ENCODE data around the gene CARD19. TPM values are rescaled to one million over a fixed set of nuclear protein-coding genes. Genes with fewer than 3 reads are reported as not detected.

The CARD19 gene
- total RNA-seq, 1 donor from 2014 or later = 63.3 TPM

DNA sequence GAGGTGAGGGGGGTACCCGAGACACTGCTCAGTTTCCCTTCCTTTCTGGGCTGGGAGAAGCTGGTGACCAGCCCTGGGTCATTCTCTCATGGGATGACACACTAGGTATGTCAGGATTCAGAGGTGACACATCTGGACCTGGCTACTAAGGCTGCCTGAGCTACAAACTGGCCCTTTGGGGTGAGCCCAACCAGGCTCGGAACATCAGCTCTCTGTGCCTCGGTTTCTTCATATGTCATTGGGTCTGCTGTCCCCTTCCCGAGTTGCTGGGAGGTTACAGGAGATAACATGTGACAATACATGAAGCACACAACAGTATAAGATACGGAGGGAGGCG lies 11.8 kb downstream of the CARD19 start:
- H3K4me1 ChIP-seq = peaks cover 6% of the 10 kb centered on the region
- intact Hi-C loops (cut with DNase I) = no loop called here
- H3K4me3 ChIP-seq = no peak overlapping the region
- no peak overlapping the region for H3K27ac ChIP-seq
- H3K27me3 ChIP-seq = no peaks in the 10 kb centered on the region
- H3K36me3 ChIP-seq = peaks cover 0 to 24% of the 10 kb centered on the region in 2 donors
- no peak for DNase-seq (ENCODE audit: extremely low spot score in 2 of 2)
- TF ChIP-seq POLR2AphosphoS5 (IDR thresholded peaks at IDR 0.05; ENCODE audit: insufficient read depth in 1 of 2, low read depth in 1 of 2) (no peak), POLR2A (IDR thresholded peaks at IDR 0.05) (no peak)
- no peaks in the 10 kb centered on the region for H3K9me3 ChIP-seq

DNA sequence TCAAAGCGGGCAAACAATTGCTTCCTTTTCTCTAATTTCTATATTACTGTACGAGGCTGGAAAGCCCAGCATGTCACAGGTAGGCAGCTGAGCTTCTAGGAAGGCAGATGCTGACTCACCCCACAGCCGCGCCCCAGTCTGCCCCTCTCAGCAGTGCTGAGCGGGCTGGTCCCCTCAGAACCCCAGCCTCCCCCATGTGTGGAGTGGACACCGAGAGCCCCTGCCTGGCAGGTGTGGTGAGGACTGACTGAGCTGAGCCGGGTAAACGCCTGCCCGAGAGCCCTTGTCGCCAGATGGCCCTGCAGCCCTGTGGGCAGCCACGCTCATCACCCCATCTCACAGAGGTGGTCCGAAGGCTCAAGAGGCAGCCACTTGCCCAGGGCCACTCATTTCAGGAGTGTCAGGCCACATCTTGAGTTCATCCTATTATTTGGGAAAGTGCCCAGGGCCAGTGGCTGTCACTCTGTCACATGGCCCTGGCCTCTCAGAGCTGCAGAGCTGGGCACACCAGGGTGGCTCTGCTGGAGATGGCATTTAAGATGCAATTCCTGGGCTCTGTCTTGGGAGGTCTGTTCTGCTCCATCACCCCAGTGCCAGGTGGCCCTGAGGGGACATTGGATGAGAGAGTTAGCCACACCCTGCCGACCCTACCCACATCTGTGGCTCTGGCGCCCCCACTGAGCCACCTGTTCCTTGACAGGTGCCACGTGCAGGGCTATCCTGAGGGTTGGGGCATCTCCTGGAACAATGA lies 12.4 kb downstream of the CARD19 start:
- H3K9me3 ChIP-seq = no peaks in the 10 kb centered on the region
- peaks cover 6% of the 10 kb centered on the region for H3K4me1 ChIP-seq
- intact Hi-C loops (cut with DNase I) = no loop called here
- no peak overlapping the region for H3K27ac ChIP-seq
- TF ChIP-seq, protein P1, sequence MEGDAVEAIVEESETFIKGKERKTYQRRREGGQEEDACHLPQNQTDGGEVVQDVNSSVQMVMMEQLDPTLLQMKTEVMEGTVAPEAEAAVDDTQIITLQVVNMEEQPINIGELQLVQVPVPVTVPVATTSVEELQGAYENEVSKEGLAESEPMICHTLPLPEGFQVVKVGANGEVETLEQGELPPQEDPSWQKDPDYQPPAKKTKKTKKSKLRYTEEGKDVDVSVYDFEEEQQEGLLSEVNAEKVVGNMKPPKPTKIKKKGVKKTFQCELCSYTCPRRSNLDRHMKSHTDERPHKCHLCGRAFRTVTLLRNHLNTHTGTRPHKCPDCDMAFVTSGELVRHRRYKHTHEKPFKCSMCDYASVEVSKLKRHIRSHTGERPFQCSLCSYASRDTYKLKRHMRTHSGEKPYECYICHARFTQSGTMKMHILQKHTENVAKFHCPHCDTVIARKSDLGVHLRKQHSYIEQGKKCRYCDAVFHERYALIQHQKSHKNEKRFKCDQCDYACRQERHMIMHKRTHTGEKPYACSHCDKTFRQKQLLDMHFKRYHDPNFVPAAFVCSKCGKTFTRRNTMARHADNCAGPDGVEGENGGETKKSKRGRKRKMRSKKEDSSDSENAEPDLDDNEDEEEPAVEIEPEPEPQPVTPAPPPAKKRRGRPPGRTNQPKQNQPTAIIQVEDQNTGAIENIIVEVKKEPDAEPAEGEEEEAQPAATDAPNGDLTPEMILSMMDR (IDR thresholded peaks at IDR 0.05) = no peak
- TF ChIP-seq POLR2AphosphoS5 (IDR thresholded peaks at IDR 0.05; ENCODE audit: insufficient read depth in 1 of 2, low read depth in 1 of 2) (no peak), POLR2A (IDR thresholded peaks at IDR 0.05) (no peak)
- H3K27me3 ChIP-seq = no peaks in the 10 kb centered on the region
- peaks cover 0 to 30% of the 10 kb centered on the region in 2 donors for H3K36me3 ChIP-seq
- DNase-seq (ENCODE audit: extremely low spot score in 2 of 2) = no peak
- no peak overlapping the region for H3K4me3 ChIP-seq

DNA sequence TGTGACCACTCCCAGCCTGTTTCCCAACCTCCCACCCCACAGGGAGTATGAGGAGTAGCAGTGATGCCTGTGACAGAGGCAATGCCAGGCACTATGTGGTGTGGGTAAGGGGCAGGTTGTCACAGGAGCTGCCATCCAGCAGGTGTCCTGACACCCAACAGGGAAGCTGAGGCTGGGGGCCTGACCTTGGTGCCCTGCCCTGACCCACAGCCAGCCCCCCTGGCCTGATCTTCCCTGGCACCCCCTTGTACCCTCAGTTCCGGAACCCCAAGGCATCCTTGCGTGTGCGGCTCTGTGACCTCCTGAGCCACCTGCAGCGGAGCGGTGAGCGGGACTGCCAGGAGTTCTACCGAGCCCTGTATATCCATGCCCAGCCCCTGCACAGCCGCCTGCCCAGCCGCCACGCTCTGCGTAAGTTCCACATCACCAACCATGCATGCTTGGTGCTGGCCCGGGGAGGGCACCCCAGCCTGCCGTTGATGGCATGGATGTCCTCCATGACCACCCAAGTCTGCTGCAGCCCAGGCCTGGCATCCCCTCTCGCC lies 14.4 kb downstream of the CARD19 start:
- intact Hi-C loops (cut with DNase I) = no loop called here
- H3K36me3 ChIP-seq = peaks cover 0 to 34% of the 10 kb centered on the region in 2 donors
- no peak overlapping the region for H3K27ac ChIP-seq
- DNase-seq (ENCODE audit: extremely low spot score in 2 of 2) = no peak
- TF ChIP-seq POLR2AphosphoS5 (IDR thresholded peaks at IDR 0.05; ENCODE audit: insufficient read depth in 1 of 2, low read depth in 1 of 2) (no peak), POLR2A (IDR thresholded peaks at IDR 0.05) (no peak)
- TF ChIP-seq, protein P1 (IDR thresholded peaks at IDR 0.05) = no peak
- H3K4me1 ChIP-seq = peaks cover 6% of the 10 kb centered on the region
- no peaks in the 10 kb centered on the region for H3K27me3 ChIP-seq
- no peak overlapping the region for H3K4me3 ChIP-seq
- no peaks in the 10 kb centered on the region for H3K9me3 ChIP-seq

DNA sequence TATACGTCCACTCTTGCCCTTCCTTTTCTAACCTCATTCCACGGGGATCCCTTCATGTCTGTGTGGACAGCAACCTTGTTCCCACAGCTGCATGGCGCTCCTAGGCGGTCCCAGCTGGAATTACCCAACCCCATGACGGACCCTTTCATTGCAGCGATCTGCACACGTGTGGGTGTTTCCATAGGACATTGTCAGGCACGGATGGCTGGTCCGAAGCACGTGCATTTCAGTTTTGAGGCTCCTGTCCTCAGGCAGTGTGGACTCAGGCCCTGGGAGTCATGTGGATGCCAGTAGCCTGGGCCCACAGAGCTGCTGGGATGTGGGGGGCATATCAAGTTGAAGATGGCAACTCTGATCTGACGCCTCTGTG lies 15.0 kb downstream of the CARD19 start:
- intact Hi-C loops (cut with DNase I) = no loop called here
- DNase-seq (ENCODE audit: extremely low spot score in 2 of 2) = no peak
- Histone ChIP-seq H3K4me1 (peaks cover 9% of the 10 kb centered on the region), H3K4me3 (no peak overlapping the region), H3K9me3 (no peaks in the 10 kb centered on the region), H3K27ac (no peak overlapping the region), H3K27me3 (no peaks in the 10 kb centered on the region), H3K36me3 (peaks cover 0 to 34% of the 10 kb centered on the region in 2 donors)
- TF ChIP-seq POLR2A (IDR thresholded peaks at IDR 0.05) (no peak), POLR2AphosphoS5 (IDR thresholded peaks at IDR 0.05; ENCODE audit: insufficient read depth in 1 of 2, low read depth in 1 of 2) (no peak)
- TF ChIP-seq, protein P1 (IDR thresholded peaks at IDR 0.05) = no peak

DNA sequence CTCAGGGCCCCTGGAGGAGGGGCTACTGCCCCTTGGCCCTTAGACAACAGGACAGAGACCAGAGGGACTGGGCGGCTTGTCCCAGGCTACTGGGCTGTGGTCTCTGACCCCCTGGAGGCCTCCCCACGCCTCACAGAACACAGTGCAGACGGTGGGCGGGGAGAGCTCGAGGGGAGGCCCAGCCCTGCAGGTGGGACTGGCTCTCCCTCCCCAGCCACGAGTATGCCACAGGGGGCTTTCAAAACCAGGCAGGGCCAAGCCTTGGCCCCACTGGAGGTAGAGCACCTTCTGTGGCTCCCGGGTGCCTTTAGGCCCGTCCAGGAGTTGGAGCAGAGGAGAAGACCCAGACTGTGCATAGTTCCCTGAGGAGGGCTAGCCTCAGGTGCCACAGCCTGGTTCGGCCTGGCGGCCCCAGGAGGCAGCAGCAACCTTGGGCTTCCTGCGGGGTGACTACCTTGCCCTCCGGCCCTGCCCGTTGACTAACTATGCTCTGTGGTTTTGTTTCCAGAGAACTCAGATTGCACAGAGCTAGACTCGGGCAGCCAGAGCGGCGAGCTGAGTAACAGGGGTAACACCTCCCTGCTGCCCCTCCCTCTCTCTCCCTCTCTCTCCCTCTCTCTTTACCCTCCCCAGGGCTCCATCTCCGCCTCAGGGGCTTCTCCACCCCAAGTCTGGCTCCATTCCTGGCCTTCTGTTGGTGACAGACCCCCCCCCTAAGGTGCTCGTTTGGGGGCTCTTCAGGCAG lies 15.5 kb downstream of the CARD19 start:
- Histone ChIP-seq H3K9me3 (no peaks in the 10 kb centered on the region), H3K36me3 (peaks cover 0 to 34% of the 10 kb centered on the region in 2 donors), H3K4me3 (no peak overlapping the region), H3K4me1 (peaks cover 14% of the 10 kb centered on the region), H3K27me3 (no peaks in the 10 kb centered on the region), H3K27ac (no peak overlapping the region)
- TF ChIP-seq, protein P1 (IDR thresholded peaks at IDR 0.05) = no peak
- TF ChIP-seq POLR2A (IDR thresholded peaks at IDR 0.05) (no peak), POLR2AphosphoS5 (IDR thresholded peaks at IDR 0.05; ENCODE audit: insufficient read depth in 1 of 2, low read depth in 1 of 2) (no peak)
- intact Hi-C loops (cut with DNase I) = no loop called here
- DNase-seq (ENCODE audit: extremely low spot score in 2 of 2) = no peak
